Raji (cell line): ENCODE measurements around the gene PGAP6.

ENCODE experiments used
- POLR2A ChIP-seq: IDR thresholded peaks from 2 replicates; pipeline ENCODE4 v1.6.1; 2011; ENCODE audit warnings: low read depth, low read length, control low read depth; ENCODE audit not compliant: insufficient read depth

PGAP6 gene

DNA sequence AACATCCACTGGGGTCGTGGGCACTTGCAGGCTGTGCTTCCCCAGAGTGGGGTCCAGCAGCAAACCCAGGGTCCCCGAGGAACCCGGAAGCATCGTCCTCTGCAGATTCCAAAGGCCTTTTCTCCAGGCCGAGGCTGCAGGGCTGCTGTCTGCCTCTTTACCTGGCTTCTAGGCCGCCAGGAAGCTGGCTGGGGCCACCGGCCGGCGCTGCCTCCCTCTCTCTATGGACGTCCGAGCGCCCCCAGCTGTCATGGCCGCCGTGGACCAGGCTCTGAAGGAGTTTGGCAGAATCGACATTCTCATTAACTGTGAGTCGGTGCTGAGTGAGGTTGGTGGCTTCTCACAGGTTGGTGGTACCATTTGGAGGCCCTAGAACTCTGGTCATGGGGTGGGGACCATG lies 25.5 kb upstream of the PGAP6 start:
- TF ChIP-seq POLR2A, result no peak

DNA sequence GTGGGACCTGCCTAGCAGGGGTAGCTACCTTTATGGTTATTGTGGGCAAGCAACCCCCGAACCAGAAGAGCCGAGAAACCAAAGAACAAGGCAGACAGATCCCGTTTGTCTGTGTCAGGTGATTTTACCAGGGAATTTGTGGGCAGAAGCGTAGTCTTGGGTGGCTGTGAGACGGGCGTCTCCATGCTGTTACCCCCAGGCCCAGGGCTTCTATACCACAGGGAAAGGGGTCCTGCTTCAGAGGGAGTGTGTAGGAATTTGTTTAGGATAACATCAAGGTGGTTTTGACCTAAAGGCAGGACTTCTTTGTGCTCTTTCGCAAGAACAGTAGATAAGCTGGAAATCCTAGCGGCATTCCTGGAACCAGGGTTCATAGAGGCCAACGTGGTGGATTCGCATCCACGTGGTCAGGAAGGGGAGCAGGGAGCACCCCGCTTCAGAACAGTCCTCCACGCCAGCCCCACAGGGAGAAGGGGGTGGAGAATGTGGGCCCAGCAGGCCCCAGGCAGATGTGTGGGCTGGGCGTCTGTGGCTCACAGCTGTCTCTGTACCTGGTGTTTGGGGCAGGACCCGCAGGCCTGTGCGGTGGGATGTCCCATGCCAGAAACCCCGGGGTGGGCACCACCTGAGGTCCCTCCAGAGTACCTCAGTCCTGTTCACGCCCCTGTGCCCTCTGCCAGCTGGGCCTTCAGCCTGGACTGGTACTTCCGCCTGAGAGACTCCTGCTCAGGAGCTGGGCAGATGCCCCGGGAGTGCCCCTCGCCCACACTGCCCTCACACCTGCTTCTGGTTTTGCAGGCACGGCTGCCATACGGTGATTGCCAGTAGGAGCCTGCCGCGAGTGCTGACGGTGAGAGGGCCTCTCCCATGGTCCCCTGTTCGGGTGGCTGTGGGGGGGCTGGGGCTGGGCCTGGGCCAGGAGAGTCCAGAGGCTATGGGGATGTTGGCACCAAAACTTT lies 24.0 kb upstream of the PGAP6 start:
- no peak for TF ChIP-seq POLR2A

DNA sequence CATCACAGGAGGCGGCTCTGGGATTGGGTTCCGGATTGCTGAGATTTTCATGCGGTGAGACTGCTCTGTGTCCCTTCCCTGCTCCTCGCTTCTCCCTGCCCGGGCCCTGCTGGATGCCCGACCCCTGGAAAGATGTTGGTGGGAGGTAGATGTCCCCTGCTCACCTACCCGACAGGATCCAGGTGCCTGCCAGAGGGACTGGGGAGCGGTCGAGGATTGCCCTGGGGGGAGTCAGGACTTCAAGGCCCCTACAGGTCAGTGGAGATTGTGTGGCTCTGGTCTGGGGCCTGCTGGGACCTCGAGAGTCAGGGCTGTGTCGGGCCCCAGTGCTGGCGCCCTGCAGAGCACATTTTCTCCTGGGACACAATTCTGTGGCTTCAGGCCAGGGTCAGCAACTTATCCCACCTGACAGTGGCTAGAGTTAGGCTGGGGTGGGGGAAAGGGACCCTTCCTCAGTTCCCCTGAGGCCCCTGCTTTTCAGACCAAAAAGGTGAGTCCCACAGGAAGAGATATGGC lies 23.3 kb upstream of the PGAP6 start:
- no peak for TF ChIP-seq POLR2A

DNA sequence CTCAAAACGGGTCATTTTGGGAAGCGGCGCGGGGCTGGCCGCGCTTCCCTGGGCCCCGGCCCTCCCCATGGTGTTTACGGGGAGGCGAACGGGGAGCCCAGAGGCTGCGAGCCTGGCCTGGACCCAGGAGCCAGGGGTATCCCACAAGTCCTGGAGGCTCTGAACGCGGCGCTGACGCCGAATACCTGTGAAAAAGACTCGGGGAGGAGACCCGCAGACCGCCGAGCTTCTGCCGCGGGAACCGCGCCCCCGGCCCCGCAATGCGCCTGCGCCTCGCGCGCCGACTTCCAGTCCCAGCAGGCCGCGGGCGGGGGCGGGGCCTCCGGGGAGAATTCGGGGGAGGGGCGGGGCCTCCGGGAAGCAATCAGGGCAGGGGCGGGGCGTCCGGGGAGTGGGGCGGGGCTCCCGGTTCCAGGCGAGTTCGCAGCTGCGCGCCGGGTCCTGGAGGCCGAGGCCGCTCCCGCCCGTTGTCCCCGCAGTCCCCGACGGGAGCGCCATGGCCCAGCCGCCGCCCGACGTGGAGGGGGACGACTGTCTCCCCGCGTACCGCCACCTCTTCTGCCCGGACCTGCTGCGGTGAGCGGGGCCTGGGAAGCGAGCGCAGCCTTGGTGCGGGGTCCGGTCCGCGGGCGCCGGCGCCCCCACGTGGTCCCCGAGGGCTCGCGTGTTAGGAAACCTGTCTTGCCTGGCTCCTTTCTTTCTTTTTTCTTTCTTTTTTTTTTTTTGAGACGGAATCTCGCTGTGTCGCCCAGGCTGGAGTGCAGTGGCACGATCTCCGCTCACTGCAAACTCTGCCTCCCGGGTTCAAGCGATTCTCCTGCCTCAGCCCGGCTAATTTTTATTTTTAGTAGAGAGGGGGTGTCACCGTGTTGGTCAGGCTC lies 19.9 kb upstream of the PGAP6 start, which contains the start of gene DECR2:
Gene DECR2, plus strand, starts transcription at position 418 of the 881 bp plus-strand sequence. Its CDS starts 79 bp downstream, at position 497.
- peak; percentile 87 for TF ChIP-seq POLR2A

DNA sequence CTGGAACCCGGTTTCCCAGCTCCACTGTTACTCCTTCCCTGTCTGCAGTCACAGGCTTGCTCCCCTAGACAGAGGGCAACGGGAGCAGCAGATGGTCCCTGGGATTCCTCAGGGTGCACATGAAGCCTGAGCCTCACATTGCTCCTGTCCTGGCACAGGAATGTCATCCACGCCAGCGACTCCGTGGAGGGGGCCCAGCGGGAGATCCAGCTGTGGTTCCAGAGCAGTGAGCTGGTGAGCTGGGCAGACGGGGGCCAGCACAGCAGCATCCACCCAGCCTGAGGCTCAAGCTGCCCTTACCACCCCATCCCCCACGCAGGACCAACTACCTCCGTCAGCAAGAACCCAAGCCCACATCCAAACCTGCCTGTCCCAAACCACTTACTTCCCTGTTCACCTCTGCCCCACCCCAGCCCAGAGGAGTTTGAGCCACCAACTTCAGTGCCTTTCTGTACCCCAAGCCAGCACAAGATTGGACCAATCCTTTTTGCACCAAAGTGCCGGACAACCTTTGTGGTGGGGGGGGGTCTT lies 18.3 kb upstream of the PGAP6 start:
- TF ChIP-seq POLR2A, result no peak

DNA sequence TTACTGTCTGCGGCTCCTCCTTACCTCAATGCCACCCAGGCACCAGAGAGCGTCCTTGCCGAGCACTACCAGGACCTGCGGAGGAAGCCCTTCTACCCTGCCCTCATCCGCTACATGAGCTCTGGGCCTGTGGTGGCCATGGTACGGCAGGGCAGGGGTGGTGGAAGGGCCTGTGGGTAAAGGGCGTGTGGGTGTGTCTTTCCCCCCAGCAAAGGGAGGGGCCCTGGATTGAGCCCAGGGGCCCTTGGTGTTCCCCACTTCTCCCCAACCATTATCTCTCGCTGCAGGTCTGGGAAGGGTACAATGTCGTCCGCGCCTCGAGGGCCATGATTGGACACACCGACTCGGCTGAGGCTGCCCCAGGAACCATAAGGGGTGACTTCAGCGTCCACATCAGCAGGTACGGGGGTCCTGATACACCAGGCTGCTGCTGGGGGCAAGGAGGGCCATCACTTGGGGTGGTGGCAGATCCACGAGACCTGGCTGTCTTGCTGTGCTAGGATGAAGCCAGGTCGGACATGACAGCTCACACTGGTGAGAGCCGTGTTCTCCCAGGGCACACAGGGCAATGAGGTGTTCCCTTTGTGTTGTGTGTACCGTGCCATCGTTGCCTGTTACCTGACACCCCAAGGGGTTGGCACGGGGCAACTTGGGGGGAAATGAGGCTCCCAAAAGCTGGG lies 17.7 kb upstream of the PGAP6 start:
- TF ChIP-seq POLR2A, result no peak; the same call in 1 of the 2 replicates

DNA sequence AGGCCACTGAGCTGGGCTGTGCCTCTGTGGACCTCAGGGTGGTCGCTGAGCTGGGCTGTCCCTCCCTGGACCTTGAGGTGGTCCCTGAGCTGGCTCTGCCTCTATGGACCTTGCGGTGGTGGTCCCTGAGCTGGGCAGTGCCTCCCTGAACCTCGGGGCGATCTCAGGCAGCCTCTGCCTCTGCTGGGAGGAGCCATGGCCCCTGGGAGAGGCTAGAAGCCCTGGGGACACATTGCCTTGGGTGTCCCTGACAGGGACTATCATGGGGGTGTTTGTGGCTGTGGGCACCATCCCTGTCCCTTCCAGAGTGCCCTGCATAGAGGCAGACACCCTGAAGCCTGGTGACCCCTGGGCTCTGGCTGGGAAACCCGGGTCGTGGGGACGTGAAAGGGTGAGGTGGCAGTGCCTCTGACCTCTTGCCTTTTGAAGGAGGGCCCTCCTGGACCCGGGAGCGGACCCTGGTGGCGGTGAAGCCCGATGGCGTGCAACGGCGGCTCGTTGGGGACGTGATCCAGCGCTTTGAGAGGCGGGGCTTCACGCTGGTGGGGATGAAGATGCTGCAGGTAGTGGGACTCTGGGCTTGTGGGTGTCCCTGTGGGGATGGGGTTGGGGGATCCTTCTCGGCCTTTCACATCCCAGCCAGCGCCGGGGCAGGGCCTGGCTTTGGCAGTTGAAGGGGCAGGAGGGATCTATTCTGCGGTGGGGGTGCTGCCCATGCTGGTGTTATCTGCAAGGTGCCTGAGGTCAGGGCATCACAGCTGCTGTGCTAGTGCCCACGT lies 17.0 kb upstream of the PGAP6 start:
- no peak for TF ChIP-seq POLR2A

DNA sequence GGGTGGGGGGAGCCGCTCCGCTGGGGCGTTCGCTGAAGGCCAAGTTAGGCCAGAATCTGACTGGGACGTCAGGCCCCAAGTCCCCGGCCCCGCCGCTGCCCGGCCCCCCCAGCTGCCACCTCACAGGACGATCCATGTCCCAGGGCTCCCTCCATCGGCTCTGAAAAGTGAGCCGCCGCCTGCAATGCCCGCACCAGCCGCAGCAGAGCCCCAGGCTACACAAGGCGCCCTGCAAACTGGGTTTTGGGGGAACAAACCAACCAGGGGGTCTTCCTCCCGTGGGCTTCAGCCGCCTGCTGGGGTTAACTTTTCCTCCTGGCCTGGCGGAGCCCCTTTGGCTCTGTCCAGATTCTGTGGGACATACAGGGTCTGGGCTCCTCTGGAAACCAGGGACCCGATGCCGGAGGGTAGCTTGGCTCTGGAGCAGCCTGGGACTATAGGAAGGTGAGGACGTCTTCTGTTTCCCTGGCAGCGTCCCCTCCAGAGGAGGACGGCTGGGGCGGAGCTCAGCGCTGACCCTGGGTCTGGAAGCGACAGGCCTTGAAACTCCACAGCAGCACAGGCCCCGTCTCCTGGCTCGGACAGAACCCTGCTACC lies 16.1 kb upstream of the PGAP6 start:
- no peak for TF ChIP-seq POLR2A

DNA sequence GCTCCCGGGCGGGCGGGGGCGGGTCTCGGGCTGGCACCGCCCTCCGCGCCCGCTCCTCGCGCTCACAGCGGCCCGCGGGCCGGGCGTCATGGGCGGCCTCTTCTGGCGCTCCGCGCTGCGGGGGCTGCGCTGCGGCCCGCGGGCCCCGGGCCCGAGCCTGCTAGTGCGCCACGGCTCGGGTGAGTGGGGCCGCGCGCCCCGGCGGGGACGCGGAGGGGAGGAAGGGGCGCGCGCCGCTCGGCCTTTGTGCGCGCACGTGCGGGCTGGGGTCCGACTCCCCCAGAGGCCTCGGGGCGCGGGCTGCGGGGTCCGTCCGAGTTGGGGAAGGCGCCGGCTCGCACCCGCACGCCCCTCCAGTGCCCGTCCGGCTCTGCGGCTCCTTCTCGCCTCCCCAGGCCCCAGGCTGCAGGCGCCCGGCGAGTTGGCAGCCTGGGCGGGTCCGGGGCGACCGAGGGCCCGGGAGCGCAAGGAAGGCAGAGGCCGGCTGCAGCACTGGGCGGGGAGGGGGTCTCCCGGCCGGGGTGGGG lies 15.4 kb upstream of the PGAP6 start, which contains the start of gene NME4:
Gene NME4, plus strand, starts transcription at position 65 of the 527 bp plus-strand sequence. Its CDS starts 24 bp downstream, at position 89.
- TF ChIP-seq POLR2A, result peak; percentile 62

DNA sequence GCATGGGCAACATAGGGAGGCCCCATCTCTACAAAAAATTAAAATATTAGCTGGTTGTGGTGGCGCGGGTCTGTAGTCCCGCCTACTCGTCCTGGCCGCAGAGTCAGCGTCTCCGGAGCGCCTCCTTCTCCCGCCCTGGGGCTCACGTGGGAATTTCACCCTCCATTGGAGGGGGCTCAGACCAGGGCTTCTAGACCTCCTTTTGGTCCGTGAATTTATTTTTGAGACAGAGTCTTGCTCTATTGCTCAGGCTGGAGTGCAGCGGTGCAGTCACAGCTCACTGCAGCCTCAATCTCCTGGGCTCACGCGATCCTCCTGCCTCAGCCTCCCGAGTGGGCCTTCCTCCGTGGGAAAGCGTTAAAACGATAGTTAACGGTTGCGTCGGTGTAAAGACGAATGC lies 14.8 kb upstream of the PGAP6 start:
- no peak for TF ChIP-seq POLR2A

DNA sequence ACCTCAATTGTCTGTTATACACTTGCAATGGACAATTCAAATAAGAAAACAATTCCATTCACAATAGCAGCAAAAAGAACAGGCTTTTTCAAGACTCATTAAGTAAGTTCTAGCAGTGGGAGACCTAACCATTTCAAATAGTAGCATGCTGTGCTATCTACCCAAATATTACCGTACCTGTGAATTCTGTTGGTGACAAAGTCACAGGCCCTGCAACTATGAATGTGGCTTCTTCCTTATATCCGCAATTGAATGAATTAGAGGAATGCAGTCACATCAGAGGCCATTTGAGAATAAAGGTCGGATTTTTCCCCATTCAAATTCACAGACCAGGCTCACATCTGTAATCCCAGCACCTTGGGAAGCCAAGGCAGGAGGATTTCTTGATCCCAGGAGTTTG lies 14.4 kb upstream of the PGAP6 start:
- TF ChIP-seq POLR2A, result no peak

DNA sequence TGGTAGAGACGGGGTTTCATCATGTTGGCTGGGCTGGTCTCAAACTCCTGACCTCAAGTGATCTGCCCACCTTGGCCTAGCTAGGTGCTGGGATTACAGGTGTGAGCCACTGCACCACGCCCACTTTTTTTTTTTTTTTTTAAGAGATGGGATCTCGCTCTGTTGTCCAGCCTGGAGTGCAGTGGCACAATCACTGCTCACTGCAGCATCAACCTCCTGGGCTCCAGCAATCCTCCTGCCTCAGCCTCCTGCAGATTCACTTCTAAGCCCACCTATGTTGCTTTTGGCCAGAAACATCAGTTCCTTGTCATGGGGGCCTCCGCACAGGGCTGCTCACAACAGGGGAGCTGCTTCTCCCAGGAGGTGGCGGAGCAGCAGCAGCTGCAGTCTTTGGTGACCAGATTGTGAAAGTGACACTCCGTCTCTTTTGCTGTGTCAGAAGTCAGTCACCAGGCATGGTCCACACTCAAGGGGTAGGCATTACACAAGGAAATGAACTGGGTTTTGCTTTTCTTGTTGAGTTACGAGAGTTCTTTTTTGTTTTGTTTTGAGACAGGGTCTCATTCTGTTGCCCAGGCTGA lies 10.8 kb upstream of the PGAP6 start:
- TF ChIP-seq POLR2A, result no peak

DNA sequence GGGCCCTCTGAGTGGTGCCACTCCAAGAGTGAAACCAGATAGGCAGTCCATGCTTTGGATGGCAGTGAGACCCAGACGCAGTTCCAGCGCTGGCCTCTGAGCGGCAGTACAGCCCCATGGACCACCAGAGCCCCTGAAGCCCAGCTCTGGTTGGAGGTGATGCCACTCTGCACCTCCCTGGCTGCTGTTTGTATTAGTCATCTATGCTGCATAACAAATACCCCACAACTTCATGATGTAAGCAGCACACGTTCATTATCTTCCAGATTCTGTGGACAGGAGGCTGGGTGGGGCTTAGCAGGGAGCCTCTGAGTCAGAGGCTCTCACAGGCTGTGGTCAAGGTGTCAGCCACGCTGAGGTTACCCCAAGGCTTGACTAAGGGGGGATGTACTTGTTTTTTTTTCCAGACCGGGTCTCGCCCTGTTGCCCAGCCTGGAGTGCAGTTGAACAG lies 10.1 kb upstream of the PGAP6 start:
- no peak for TF ChIP-seq POLR2A
